RWPE1 (cell line): Measurements from ENCODE around the gene CHCHD6.

Experiments
- CTCF ChIA-PET: fragments of 350-600 bp; sonication (Branson Sonifier 250); formaldehyde crosslinking; extraction: SDS; loops from one replicate; lab custom pipeline; 2021; lab: Yijun Ruan, JAX
- POLR2A ChIA-PET: fragments of 400-600 bp; formaldehyde crosslinking; extraction: SDS; loops from one replicate; lab custom pipeline; 2020; ENCODE audit warnings: antibody characterized with exemption; ENCODE audit not compliant: low non-redundant PET; lab: Yijun Ruan, JAX
- DNase-seq: peaks from one replicate; pipeline ENCODE4 v3.0.0; 2012; ENCODE audit warnings: low spot score
- H3K27ac ChIP-seq: fragments of 450-650 bp; 2 replicates; pipeline ENCODE4 v1.5.1; 2017
- CTCF ChIP-seq: fragments of 450-650 bp; conservative IDR thresholded peaks from 2 replicates; pipeline ENCODE4 v1.5.1; 2017; ENCODE audit warnings: low read depth, mild to moderate bottlenecking

The CHCHD6 gene

GRCh38 chr3:126870608-126871210 lies 166.7 kb downstream of the CHCHD6 start:
- ChIA-PET POLR2A (no interaction called here), CTCF (no interaction called here)
- no peak overlapping the region for H3K27ac ChIP-seq
- no peak for TF ChIP-seq CTCF
- no peak for DNase-seq

- ChIA-PET CTCF (interaction anchor here (0.8 kb wide), 1 partner anchor 22 kb away, joined by 4 read pairs; no protein-coding TSS in a partner anchor), POLR2A (no interaction called here)
- DNase-seq = no peak
- no peak for TF ChIP-seq CTCF
- H3K27ac ChIP-seq = no peak overlapping the region
Measured at GRCh38 chr3:126872701-126873342, 168.8 kb downstream of the CHCHD6 start.

- no peak for DNase-seq
- ChIA-PET POLR2A (no interaction called here), CTCF (interaction anchor here (0.8 to 1.3 kb wide), 2 partner anchors 22 to 120 kb away, joined by 4 read pairs; no protein-coding TSS in a partner anchor)
Measured at GRCh38 chr3:126873416-126873815, 169.4 kb downstream of the CHCHD6 start.

GRCh38 chr3:126878664-126879063 lies 174.6 kb downstream of the CHCHD6 start:
- no peak for TF ChIP-seq CTCF
- no peak overlapping the region for H3K27ac ChIP-seq
- ChIA-PET CTCF (no interaction called here), POLR2A (no interaction called here)
- no peak for DNase-seq

More at GRCh38 chr3:126873416-126873815, 169.4 kb downstream of the CHCHD6 start:
- no peak overlapping the region for H3K27ac ChIP-seq
- TF ChIP-seq CTCF = no peak

GRCh38 chr3:126880901-126881300 lies 176.9 kb downstream of the CHCHD6 start:
- DNase-seq = no peak
- ChIA-PET CTCF (no interaction called here), POLR2A (no interaction called here)
- no peak for TF ChIP-seq CTCF
- H3K27ac ChIP-seq = no peak overlapping the region

- ChIA-PET CTCF (no interaction called here), POLR2A (no interaction called here)
- no peak for TF ChIP-seq CTCF
Measured at GRCh38 chr3:126881861-126882260, 177.8 kb downstream of the CHCHD6 start.

More at GRCh38 chr3:126881861-126882260, 177.8 kb downstream of the CHCHD6 start:
- DNase-seq = no peak
- no peak overlapping the region for H3K27ac ChIP-seq
